GM20431 (cell line): Measurements from ENCODE around the gene OAS1.

Experiments used
- in situ Hi-C: fragments of 300-500 bp; cut with MseI, MboI; formaldehyde crosslinking; loops from one replicate; pipeline ENCODE4 v1.15.0; 2020; ENCODE audit warnings: low sequenced_read_pairs; ENCODE audit not compliant: unreplicated experiment

OAS1 gene

GRCh38 chr12:112962561-112962960 lies 55.8 kb downstream of the OAS1 start:
- in situ Hi-C loops: no loop called here

- in situ Hi-C loops: no loop called here
These were observed 56.6 kb downstream of the OAS1 start for GRCh38 chr12:112963227-112963861.

GRCh38 chr12:112964067-112964670 lies 57.4 kb downstream of the OAS1 start:
- in situ Hi-C loops: no loop called here

- in situ Hi-C loops: no loop called here
These were observed 58.2 kb downstream of the OAS1 start for GRCh38 chr12:112964915-112965314.

GRCh38 chr12:112965643-112966042 lies 58.9 kb downstream of the OAS1 start:
- in situ Hi-C loops: no loop called here

- in situ Hi-C loops: no loop called here
These were observed 60.5 kb downstream of the OAS1 start for GRCh38 chr12:112967306-112967705.

GRCh38 chr12:112967858-112968257 lies 61.1 kb downstream of the OAS1 start:
- in situ Hi-C loops: no loop called here
